ENCODE measurements around the gene KANSL1. TPM values are rescaled to one million over a fixed set of nuclear protein-coding genes. Genes with fewer than 3 reads are reported as not detected.

Gene KANSL1
- total and polyA plus RNA-seq, 2 experiments from 2014 or later = 49.0 to 206 TPM

GRCh38 chr17:46120537-46120936 is 72.7 kb downstream of the KANSL1 start:
- H3K79me2 ChIP-seq (replicated peaks; ENCODE audit: insufficient read depth) = peaks cover 99% of the 10 kb centered on the region
- Mint-ChIP-seq H3K4me1 (peaks cover 65% of the 10 kb centered on the region), H3K36me3 (ENCODE audit: low read depth) (no peaks in the 10 kb centered on the region), H3K27me3 (ENCODE audit: insufficient read depth, low read depth, poor library complexity) (no peaks in the 10 kb centered on the region), H3K4me3 (no peak overlapping the region), H3K9me3 (no peaks in the 10 kb centered on the region), H3K27ac (no peak overlapping the region)
- ATAC-seq (no peak), DNase-seq (ENCODE audit: low spot score) (no peak)
- peaks cover 79% of the 10 kb centered on the region for H3K4me1 ChIP-seq (ENCODE audit: insufficient read depth)
- no peak overlapping the region for H3K4me3 ChIP-seq
- H3K27ac ChIP-seq (ENCODE audit: low read depth) = peak overlapping the region; percentile 61; the same call in 1 of the 2 replicates
- no peaks in the 10 kb centered on the region for H3K36me3 ChIP-seq (ENCODE audit: insufficient read depth)
- H3F3A ChIP-seq (replicated peaks; ENCODE audit: low read depth) = no peaks in the 10 kb centered on the region
- no peaks in the 10 kb centered on the region for H3K9me2 ChIP-seq (ENCODE audit: insufficient read depth)
- H4K20me1 ChIP-seq (replicated peaks; ENCODE audit: insufficient read depth) = peaks cover 72% of the 10 kb centered on the region
- no peak for TF ChIP-seq ZNF114 (CRISPR knock-in tag; IDR thresholded peaks at IDR 0.05)
- TF ChIP-seq ZNF462 (CRISPR knock-in tag; IDR thresholded peaks at IDR 0.05) = no peak
- no peak for TF ChIP-seq JUNB (IDR thresholded peaks at IDR 0.05; ENCODE audit: unreplicated experiment)
- no peak for TF ChIP-seq EZH2 (IDR thresholded peaks at IDR 0.05; ENCODE audit: low read depth, unreplicated experiment)
- no peak for TF ChIP-seq STAT1 (IDR thresholded peaks at IDR 0.05; ENCODE audit: unreplicated experiment)
- TF ChIP-seq NANOG (IDR thresholded peaks at IDR 0.05; ENCODE audit: borderline replicate concordance) = no peak
- no peak for TF ChIP-seq REST (IDR thresholded peaks at IDR 0.05; ENCODE audit: unreplicated experiment)
- no peak for TF ChIP-seq ZNF331 (CRISPR knock-in tag; IDR thresholded peaks at IDR 0.05; ENCODE audit: low read depth)
- no peak overlapping the region for H3K4me2 ChIP-seq
- H2AFZ ChIP-seq = no peak overlapping the region
- H3K27me3 ChIP-seq (ENCODE audit: insufficient read depth) = no peaks in the 10 kb centered on the region
